Sigmoid colon (tissue), 7 donors: Measurements from ENCODE around the gene VPS51. TPM values are rescaled to one million over a fixed set of nuclear protein-coding genes. Genes with fewer than 3 reads are reported as not detected.

Source experiments
- DNase-seq: peaks from one replicate; pipeline ENCODE4 v3.0.0-alpha.2; 2019
- H3K27ac ChIP-seq, 4 donors: fragments of 200-600 bp; sonication (generic); one replicate each; pipeline ENCODE4 v1.5.1; 2016 to 2019; ENCODE audit warnings: mild to moderate bottlenecking in 1 of 4
- H3K27me3 ChIP-seq, 3 donors: fragments of 200-600 bp; sonication (generic); one replicate each; pipeline ENCODE4 v1.5.1; 2019; ENCODE audit warnings: mild to moderate bottlenecking in 1 of 3
- H3K36me3 ChIP-seq, 4 donors: fragments of 200-600 bp; sonication (generic); one replicate each; pipeline ENCODE4 v1.5.1; 2016 to 2019
- H3K4me1 ChIP-seq, 4 donors: fragments of 200-600 bp; sonication (generic); one replicate each; pipeline ENCODE4 v1.5.1; 2017 to 2019
- H3K4me3 ChIP-seq, 4 donors: fragments of 200-600 bp; sonication (generic); one replicate each; pipeline ENCODE4 v1.5.1; 2017 to 2019; ENCODE audit warnings: mild to moderate bottlenecking in 2 of 4, moderate library complexity in 1 of 4
- H3K9me3 ChIP-seq, 4 donors: fragments of 200-600 bp in 3 of 4; sonication (generic) in 3 of 4; one replicate each; pipeline versions ENCODE4 v1.5.1 to v1.6.1; 2013 to 2019
- EP300 ChIP-seq, 4 donors: sonication (generic); formaldehyde crosslinking; IDR thresholded peaks; one replicate each; pipeline ENCODE4 v1.6.1; 2017; ENCODE audit warnings: antibody characterized with exemption in 4 of 4
- POLR2A ChIP-seq, 2 donors: fragments of 450-650 bp; IDR thresholded peaks; one replicate each; pipeline ENCODE4 v1.6.1; 2016; ENCODE audit warnings: antibody characterized with exemption in 2 of 2, mild to moderate bottlenecking in 2 of 2, moderate library complexity in 2 of 2
- POLR2AphosphoS5 ChIP-seq, 4 donors: sonication (generic); formaldehyde crosslinking; IDR thresholded peaks; one replicate each; pipeline ENCODE4 v1.6.1; 2017; ENCODE audit warnings: antibody characterized with exemption in 4 of 4
- WGBS, 2 donors: extraction: QIAGEN DNeasy Blood & Tissue Kit; methylation state at CpG; one replicate each; pipeline ENCODE4 v1.1.7; 2013; 5-methylcytosine and 5-hydroxymethylcytosine counted together
- intact Hi-C: fragments of 100-400 bp; cut with DNase I; formaldehyde crosslinking; loops from one replicate; pipeline ENCODE4 v1.15.1; 2023
- polyA plus RNA-seq, 3 donors: library from polyadenylated mRNA; stranded (reverse); fragments of 200-250 nt; gene quantifications; one replicate each; pipeline ENCODE4 v1.2.3, GENCODE V29; 2013
- total RNA-seq, 4 donors: library from RNA; depleted of rRNA; stranded (reverse); fragments of >200 nt; gene quantifications; one replicate each; pipeline ENCODE4 v1.1.0, GENCODE V29; 2016
- TF ChIP-seq, protein P1 (sequence below), 4 experiments: fragments of 450-650 bp in 3 of 4; fragments of 200-600 bp in 1 of 4; IDR thresholded peaks; one replicate each; pipeline ENCODE4 v1.5.1; 2016 to 2019; ENCODE audit warnings: antibody characterized with exemption in 4 of 4, mild to moderate bottlenecking in 3 of 4, moderate library complexity in 2 of 4
- donor health status: healthy with polysubstance abuse.
- donor health status: Bipolar disorder and iron deficiency.
- donor health status: healthy.

VPS51 gene
- total and polyA plus RNA-seq, 7 donors = 86.2 to 752 (median 211) TPM

DNA sequence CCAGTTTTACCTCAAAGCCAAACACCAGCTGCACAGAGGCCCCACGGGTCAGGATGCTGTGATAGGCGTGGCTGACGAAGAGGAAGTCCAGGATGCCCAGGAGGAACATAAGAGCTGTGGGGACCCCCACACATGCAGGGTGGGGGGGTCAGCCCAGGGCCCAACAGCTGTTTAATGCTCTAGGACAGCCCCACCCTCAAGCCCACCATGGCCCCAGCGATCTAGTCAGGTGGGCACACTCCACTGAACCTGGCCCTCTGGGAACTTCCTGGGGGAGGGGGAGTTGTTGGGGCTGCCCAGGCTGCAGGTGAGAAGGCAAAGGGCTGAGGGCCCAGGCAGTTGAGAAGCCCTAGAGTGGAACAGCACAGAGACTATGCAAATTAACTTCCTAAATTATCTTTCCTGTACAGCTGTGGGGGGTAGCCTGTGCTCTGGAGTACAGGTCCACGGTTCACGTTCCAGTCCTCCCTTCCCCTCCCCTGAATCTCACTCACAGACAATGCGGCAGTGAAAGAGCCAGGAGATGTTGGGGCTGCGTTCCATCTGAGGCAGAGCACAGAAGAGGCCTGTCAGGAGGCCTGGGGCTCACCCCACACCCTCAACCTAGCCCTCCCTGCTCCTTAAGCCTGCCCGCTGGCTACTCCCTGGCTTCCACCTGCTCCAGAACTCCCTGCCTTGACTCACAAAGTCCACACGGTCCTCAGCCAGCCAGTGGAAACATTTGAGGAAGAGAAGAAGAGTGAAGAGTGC lies 36.4 kb downstream of the VPS51 start:
- Histone ChIP-seq H3K36me3 (peaks cover 32 to 56% (median 50%) of the 10 kb centered on the region in 4 donors), H3K4me3 (peak overlapping the region in 1 of 4 donors; percentile 92), H3K9me3 (no peaks in the 10 kb centered on the region), H3K27me3 (no peaks in the 10 kb centered on the region), H3K4me1 (peaks cover 0 to 31% (median 25%) of the 10 kb centered on the region in 4 donors), H3K27ac (peak overlapping the region in 2 of 4 donors; percentile 94 to 96)
- WGBS, 2 donors = 65 to 69% methylated on average over 10 of the region's 10 CpGs
- peak; percentile 61 for DNase-seq
- TF ChIP-seq EP300 (IDR thresholded peaks at IDR 0.05) (no peak), POLR2AphosphoS5 (IDR thresholded peaks at IDR 0.05) (no peak), POLR2A (IDR thresholded peaks at IDR 0.05) (no peak)
- TF ChIP-seq, protein P1, sequence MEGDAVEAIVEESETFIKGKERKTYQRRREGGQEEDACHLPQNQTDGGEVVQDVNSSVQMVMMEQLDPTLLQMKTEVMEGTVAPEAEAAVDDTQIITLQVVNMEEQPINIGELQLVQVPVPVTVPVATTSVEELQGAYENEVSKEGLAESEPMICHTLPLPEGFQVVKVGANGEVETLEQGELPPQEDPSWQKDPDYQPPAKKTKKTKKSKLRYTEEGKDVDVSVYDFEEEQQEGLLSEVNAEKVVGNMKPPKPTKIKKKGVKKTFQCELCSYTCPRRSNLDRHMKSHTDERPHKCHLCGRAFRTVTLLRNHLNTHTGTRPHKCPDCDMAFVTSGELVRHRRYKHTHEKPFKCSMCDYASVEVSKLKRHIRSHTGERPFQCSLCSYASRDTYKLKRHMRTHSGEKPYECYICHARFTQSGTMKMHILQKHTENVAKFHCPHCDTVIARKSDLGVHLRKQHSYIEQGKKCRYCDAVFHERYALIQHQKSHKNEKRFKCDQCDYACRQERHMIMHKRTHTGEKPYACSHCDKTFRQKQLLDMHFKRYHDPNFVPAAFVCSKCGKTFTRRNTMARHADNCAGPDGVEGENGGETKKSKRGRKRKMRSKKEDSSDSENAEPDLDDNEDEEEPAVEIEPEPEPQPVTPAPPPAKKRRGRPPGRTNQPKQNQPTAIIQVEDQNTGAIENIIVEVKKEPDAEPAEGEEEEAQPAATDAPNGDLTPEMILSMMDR (IDR thresholded peaks at IDR 0.05) = no peak
- intact Hi-C loops = loop anchor here (5.0 kb wide), 1 partner anchor 130 kb away; the partner anchor contains the start of gene POLA2

DNA sequence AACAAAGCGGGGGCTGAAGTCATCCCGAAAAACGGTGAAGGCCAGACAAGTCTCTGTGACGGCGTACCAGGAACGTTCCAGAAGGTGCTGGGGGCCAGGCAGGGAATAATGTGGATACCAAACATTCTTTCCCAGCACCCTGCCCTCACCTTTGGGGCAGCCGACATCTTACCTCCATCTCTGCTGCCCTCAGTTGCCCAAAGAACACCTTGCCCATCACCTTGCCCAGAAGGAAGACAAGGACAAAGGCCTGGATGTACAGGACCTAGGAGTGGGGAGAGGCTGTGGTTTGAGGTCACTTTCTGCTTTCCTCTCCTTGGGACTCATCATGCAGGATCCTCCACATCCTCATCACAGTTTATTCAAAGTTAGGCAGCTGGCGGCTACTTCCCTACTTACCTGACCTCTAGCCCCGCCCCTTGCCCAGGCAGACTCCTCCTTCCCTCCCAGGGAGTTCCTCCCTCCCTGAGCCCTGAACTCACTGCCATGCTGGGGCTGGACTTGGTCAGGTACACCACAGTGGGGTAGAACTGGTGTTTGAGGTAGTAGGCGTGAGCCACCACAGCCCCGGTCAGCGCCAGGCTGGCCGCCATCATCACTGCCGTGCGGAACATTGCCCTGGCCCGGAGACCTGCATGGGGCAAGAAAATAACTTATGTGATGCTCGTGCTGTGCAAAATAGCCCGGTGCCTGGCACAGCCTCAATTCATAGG lies 37.1 kb downstream of the VPS51 start:
- 34 to 40% methylated on average over 18 of the region's 18 CpGs for WGBS, 2 donors
- peak overlapping the region; percentile 83 to 93 (median 90) for H3K4me3 ChIP-seq
- intact Hi-C loops = loop anchor here (5.0 kb wide), 1 partner anchor 129 kb away; the partner anchor contains the start of gene POLA2
- DNase-seq = peak; percentile 69
- peaks cover 0 to 31% (median 25%) of the 10 kb centered on the region in 4 donors for H3K4me1 ChIP-seq
- no peaks in the 10 kb centered on the region for H3K9me3 ChIP-seq
- H3K27me3 ChIP-seq = no peaks in the 10 kb centered on the region
- peak overlapping the region; percentile 94 to 98 (median 96) for H3K27ac ChIP-seq
- H3K36me3 ChIP-seq = peaks cover 25 to 49% (median 45%) of the 10 kb centered on the region in 4 donors
- no peak for TF ChIP-seq EP300 (IDR thresholded peaks at IDR 0.05)
- no peak for TF ChIP-seq POLR2A (IDR thresholded peaks at IDR 0.05)
- TF ChIP-seq, protein P1 (IDR thresholded peaks at IDR 0.05) = no peak
- TF ChIP-seq POLR2AphosphoS5 (IDR thresholded peaks at IDR 0.05) = no peak

DNA sequence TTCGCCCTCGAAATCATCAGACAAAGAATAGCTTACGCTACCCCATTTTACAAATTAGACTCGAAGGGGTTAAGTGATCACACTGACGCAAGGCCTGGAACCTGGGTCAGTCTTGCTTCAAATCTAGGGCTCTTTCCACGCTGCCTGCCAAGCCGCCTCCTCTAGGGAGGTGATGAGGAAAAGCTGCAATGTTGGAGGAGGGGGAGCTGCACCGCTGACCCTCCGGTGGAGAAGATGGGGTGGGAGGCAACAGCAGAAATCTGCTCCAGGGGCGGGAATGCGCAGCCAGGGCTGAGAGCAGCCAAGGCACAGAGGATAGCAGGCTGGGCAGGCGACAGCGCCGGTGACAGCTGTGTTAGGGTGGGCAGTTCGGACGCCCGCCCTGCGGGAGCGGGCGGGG lies 37.7 kb downstream of the VPS51 start:
- peak overlapping the region; percentile 94 to 98 (median 96) for H3K27ac ChIP-seq
- TF ChIP-seq POLR2A (IDR thresholded peaks at IDR 0.05) (no peak), POLR2AphosphoS5 (IDR thresholded peaks at IDR 0.05) (no peak), EP300 (IDR thresholded peaks at IDR 0.05) (no peak)
- TF ChIP-seq, protein P1 (IDR thresholded peaks at IDR 0.05) = no peak
- peaks cover 0 to 31% (median 25%) of the 10 kb centered on the region in 4 donors for H3K4me1 ChIP-seq
- H3K9me3 ChIP-seq = no peaks in the 10 kb centered on the region
- peak; percentile 76 for DNase-seq
- H3K27me3 ChIP-seq = no peaks in the 10 kb centered on the region
- 0% methylated on average over 20 of the region's 20 CpGs for WGBS, 2 donors
- peak overlapping the region; percentile 83 to 93 (median 90) for H3K4me3 ChIP-seq
- intact Hi-C loops = loop anchor here (2.0 to 5.0 kb wide), 2 partner anchors 47 to 129 kb away; partner anchors contain the start of genes CAPN1 and POLA2
- H3K36me3 ChIP-seq = peaks cover 21 to 43% (median 39%) of the 10 kb centered on the region in 4 donors

DNA sequence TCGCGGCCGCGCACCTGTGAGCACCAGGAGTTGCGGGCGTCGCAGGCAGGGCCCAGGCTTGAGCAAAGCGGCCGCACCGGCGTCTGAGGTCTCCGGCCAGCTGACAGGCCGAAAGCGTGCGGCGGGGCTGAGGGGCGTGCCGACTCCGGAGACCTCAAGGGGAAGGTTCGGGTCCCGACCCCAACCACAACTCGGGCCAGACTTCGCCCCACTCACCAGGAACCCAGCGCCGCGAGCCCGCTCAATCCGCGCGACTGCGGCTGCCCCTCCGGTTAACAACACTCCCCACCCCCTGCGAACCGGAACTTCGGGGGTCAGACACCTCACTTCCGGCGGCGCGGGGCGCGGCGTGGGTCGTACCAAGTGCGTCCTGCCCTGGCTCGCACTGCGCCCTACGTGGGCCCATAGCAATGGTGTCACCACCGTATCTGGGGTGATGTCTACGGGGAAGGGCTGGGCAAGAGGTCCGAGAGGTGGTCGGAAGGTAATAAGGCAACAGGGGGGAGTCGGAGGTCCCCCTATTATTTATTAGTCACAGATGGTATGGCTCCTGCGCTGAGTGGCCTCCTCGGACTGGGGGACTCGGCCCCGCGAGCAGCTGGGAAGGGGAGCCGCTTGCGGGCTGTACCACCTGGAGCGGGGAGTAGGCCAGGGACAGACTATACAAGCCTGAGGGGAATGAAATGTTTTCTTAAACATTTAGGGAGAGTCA lies 38.4 kb downstream of the VPS51 start, which contains the start of gene SYVN1:
Gene SYVN1, minus strand, starts transcription at position 280 of the 712 bp plus-strand sequence. CDS start 918 bp downstream, outside the sequence.
- TF ChIP-seq, protein P1 (IDR thresholded peaks at IDR 0.05) = no peak
- peak in 1 of 4 donors; percentile 40 for TF ChIP-seq EP300 (IDR thresholded peaks at IDR 0.05)
- TF ChIP-seq POLR2AphosphoS5 (IDR thresholded peaks at IDR 0.05) = peak; percentile 99
- TF ChIP-seq POLR2A (IDR thresholded peaks at IDR 0.05) = peak; percentile 97 to 98
- peak within 1 kb of the TSS; percentile 83 to 93 (median 90) for H3K4me3 ChIP-seq
- WGBS, 2 donors = 0% methylated on average over 60 of the region's 60 CpGs
- intact Hi-C loops = loop anchor here (2.0 to 5.0 kb wide), 2 partner anchors 46 to 128 kb away; partner anchors contain the start of genes CAPN1 and POLA2
- DNase-seq = peak; percentile 96
- no peaks in the 10 kb centered on the region for H3K27me3 ChIP-seq
- peaks cover 0 to 31% (median 25%) of the 10 kb centered on the region in 4 donors for H3K4me1 ChIP-seq
- H3K36me3 ChIP-seq = peaks cover 18 to 37% (median 33%) of the 10 kb centered on the region in 4 donors
- peak within 1 kb of the TSS; percentile 94 to 98 (median 96) for H3K27ac ChIP-seq
- no peaks in the 10 kb centered on the region for H3K9me3 ChIP-seq
